NCI-H446 treated with DMSO at 0.1 percent for 48 hours (cell line): ENCODE results near the gene NFKBIL1.
"Not testable (repeated sequence)": the region's sequence is repeated elsewhere in the genome, so short reads cannot be mapped to it uniquely, and the experiment has no call there.

Source experiments
- DNase-seq: peaks from one replicate; lab custom pipeline; 2025; lab: John Stamatoyannopoulos, UW

The NFKBIL1 gene

DNA sequence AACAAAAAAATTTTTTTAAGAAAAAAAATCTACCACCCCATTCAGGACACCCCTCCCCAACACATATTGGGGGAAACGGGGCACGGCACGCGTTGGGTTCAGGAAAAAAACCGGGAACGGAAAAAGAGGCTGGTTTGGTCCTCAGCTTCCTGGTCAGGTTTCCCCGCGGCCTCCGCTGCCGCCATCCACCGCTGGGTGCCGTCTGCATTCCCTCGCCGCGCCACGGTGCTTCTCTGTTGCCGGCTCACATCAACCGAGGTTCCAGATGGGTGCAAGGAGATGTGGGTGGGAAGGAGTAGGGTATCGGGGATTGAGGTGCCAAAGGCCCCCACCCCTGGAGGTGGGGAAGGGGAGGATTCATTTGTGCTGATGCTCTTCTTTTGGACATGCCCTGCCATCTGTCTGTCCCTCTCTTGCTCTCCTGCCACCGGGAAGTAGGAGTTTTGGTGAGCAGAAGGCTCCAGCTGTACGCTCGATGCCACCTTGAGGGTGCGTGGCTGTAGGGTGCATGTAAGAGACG lies 12.8 kb upstream of the NFKBIL1 start:
- DNase-seq = no peak

DNA sequence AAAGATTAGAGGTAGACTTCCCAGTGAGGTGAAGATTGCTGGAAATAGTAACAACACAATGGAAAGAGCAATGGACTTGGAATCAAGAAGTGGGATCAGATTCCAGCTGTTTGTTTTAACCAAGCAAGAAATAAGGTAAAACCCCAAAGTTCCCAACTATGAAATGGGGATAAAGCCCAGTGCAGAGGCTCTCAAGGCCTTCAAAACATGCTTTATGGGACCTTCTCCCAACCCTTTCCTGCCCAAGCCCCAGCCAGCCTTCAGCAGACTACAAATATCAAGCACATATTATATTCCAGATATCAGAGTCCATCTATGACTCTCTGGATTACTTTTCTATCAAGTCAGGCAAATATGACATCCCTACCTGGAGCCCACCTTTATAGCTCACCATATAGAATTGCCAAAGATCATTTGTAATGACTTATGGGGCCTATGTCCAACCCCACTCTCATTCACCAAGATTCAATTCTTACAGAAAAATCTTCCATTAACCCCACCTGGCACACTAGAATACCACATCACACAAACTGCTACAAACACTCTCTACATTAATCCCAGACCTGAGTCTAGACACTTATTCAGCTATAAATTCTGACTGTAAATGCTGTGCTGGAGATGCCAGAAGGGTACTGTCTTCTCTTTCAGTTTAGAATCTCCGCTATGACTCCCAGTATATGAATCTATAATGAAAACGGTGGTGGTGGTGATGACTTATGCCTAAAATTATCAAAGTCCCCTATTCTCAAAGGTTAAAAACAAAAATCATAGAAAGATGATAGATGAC lies 11.7 kb upstream of the NFKBIL1 start:
- no peak for DNase-seq

DNA sequence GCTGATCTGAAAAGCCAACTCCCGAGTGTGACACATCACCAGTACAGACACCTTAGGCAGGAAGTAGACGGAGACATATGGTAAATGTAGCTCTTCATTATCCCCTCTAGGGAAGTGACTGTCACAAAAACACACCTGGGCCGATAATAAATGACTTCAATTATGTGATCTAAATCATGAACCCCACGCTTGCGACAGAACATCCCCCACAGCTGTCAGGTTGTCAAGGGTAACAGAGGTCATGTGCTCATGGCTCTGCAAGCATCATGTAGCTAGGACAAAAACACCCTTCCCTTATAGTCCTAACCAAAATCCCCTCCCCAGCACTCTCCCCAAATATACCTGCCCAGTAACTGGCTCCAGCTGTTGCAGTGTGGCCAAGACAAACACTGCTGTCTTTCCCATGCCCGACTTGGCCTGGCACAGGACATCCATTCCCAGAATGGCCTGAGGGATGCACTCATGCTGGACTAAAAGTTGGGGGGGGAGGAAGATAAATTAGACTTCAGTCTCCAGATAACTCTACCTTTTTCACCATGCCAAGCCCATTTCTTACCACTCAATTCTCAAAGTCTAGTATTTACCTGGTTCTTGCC lies 8.5 kb upstream of the NFKBIL1 start:
- DNase-seq = no peak

DNA sequence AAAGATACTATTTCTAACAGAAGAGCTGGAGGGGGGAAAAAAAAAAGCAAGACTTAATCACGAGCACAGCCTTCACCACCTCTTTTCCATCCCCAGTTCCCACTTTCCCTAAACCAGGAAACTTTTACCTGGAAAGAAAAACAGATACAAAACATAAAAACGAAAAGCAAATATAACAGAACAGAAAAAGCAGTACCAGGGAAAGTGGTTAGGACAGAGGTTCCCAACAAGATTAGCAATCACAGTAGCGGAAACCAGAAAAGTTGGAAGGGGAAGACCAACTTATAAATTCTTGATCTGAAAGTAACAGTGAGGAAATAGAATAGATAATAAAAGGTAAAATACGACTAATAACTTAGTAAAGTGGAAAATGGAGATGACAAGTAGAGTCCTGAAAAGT lies 6.8 kb upstream of the NFKBIL1 start:
- no peak for DNase-seq

DNA sequence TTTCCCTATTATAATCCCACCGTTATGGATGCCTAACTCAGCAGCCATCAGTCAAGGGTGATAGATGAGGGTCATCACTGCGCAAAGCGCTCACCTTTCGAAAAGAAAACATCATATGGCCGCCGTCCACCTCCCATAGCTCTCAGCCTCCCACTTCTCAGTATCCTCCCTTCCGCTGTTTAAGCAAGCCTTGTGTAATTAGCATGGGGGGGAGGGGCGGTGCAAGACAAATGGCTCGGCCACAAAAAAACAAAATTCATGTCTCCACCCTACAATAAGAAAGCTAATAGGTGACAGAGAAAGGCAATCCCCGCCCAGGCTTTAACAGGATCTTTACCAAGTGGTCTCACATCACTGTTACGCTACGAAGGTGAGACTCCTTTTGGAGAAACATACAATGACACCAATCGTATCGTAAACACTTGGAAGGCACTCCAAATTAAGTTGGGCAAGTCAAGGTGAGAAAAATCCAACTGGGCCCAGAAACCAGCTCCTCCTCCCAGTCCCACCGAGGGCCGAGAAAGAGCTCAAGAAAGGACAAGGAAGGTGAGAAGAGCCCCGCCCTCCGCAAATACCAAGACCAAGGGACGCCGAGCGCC lies 6.2 kb upstream of the NFKBIL1 start:
- no peak for DNase-seq

DNA sequence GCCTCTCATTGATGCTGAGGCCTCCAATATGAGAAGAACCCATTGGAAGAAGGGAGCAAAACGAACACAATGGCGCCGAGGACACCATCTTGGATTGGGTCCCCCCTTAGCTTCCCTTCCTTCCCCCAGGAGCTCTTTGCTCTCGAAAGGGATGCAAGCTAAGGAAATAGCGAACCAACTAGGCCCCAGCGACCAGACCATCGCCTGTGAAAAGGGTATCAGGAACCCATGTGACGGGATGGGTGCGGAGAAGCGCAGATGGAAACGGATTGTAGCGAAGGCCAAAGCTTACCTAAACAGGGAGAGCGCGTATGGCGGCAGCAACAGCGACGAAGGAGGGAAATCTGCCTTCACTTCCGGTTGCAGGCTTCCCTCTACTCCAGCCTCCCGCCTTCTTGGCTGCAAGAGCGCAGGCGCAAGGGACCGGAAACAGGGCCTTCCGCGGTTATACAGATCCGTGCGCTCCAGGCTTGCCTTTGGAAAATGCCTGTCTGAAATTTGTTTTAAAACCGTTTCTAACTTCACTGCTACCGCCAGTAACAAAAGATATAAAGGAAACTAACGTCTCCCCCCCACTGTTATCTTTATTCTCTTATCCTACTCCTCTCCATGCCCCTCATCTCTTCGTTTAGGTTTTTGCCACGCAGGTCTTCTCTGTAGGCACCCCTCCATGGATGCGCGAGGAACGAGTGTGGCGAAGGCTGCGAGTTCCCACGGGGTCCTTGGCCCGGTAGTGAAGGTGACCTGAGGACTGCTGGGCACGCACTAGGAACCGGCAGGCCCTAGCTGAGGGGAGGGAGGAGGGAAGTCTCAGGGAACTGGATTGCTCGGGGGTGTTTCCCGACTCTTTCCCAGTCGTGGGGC lies 5.5 kb upstream of the NFKBIL1 start, which contains the start of gene DDX39B:
Gene DDX39B (minus strand): TSS at position 346 of the 864 bp plus-strand sequence. CDS start 1,471 bp downstream, outside the sequence.
- peak; percentile 96 for DNase-seq

DNA sequence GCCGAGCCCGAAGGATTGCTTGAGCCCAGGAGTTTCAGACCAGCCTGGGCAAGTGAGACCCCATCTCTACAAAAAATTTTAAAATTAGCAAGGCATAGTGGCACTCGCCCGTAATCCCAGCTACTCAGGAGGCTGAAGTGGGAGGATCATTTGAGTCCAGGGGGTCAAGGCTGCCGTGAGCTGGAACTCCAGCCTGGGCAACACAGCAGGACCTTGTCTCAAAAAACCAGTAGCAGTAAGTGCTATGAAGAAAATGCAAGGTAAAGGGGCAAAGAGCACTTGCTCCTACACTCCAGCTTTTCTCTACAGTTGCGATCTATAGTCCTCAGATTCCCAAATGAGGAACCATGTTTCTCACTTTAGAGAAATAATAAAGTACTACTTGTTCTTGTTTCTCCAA lies 3.8 kb upstream of the NFKBIL1 start:
- DNase-seq = no peak

DNA sequence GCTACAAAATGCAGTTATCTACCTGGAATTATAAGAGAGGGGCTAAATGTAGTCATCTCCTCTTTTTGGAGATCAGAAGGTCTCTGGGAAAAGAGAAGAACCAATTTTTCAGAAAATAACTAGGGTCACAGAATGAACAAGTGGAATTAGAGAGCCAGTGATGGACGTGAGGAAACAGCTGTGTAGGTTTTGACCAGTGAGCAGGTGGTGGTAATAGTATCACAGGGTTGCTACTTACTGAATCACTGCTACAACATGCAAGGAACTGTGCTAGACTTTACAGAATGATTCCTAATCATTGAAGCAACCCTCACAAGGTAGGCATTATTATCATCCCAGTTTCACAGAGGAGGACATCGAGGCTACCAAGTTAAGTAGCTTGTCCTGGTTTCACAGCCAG lies 2.7 kb upstream of the NFKBIL1 start:
- no peak for DNase-seq

DNA sequence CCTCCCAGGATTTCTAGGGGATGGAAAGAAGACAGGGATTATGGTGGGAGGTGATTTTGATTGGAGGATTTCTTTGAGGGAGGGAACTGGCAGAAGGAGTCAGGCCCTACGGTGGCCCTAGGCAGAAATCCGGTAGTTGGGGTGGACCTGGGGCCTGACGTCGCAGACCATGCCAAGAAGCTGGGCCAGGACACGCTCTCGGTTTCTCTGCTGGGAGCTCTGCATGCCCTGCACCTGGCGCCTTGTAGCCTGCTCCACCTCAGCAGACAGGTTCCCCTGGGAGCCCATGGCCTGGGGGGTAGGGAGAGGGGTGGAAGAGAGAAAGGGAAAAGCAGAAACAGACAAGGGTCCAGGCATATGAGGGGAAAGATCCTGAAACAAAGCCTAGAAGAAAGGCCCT lies 2.1 kb upstream of the NFKBIL1 start:
- DNase-seq = no peak

DNA sequence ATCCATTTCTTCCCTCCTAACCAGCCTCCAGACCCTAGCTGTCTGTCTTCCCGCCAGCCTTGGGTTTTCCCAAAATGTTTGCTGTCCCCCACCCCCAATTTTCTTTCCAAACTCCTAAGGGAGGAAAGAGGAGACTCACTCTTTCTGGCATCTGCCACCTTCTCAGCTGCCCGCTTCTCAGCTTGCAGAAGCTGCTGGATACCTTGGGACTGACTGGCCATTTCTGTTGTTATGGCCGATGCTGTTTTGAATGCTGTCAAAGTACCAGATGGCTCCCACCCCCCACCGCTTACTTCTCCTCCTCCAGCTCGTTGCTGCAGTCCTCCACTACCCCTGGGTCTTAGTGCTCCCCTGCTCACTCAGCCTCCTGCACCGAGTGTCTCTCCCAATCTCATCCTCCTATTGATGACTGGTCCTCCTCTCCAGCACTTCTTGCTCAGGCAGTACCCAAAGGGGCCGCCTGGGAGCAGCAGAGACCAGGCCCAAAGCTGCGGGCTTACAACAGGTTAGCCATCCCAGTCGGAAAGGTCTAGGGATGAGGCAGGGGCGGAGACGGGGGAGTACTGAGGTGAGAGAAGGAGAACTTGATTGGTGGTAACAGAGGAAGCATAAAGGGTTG lies 960 bp upstream of the NFKBIL1 start, which contains the start of gene ATP6V1G2:
Gene ATP6V1G2 (minus strand): TSS at position 270 of the 619 bp plus-strand sequence. CDS start 49 bp downstream, at position 221.
- peak; percentile 96 for DNase-seq

DNA sequence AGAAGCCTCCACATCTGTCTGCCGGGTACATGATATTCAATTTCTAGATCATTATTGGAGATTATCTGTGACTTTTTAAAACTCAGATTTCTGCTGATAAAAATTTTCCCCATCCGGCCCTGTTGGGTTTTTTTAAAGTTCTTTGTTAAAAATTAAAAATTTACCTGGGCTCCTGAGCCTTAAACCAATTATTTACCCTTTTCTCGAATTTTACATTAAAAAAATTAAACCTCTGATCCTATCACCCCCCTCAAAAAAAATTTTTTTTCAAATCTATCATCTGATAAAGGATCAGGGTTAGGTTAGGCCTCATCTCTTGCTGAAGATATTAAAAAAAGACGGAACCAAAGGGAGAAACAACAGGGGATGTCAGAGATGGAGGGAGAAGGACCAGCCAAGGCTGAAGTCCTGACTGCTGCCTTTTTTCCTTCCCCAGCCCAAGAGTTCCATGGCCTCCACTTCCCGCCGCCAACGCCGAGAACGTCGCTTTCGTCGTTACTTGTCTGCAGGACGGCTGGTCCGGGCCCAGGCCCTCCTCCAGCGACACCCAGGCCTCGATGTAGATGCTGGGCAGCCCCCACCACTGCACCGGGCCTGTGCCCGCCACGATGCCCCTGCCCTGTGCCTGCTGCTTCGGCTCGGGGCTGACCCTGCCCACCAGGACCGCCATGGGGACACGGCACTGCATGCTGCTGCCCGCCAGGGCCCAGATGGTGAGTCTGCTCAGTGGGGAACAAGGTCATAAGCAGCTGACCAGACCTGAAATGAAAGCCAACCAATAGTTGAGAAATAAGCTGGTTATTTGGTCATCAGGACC lies 527 bp downstream of the NFKBIL1 start:
- no peak for DNase-seq

DNA sequence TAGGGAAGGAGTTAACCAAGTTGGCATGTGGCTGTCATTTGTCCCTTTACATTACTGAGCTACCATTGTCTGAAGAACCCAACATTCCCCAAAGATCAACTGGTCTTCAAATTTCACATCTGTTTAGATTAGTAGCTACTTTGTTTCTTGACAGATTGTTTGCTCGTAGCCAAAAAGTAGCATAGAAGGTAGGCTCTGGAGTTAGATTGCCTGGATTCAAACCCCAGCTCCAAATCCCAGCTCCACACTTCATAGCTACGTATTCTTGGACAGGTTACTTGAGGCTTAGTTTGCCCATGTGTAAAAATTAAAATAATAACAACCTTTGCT lies 1.1 kb downstream of the NFKBIL1 start:
- no peak for DNase-seq

DNA sequence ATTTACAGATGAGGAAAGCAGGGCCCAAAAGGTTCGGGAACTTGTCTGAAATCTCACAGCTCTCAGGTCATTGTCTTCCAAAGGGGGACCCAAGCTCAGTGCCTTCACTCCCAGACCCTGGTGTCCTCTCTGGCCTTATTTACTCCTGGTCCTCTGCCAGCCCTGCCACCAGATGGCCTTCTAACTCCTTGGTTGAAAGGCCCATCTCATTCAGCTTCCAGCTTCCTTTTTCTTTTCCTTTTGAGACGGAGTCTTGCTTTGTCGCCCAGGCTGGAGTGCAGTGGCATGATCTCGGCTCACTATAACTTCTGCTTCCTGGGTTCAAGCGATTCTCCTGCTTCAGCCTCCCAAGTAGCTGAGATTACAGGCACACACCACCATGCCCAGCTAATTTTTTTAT lies 4.0 kb downstream of the NFKBIL1 start:
- DNase-seq = not testable (repeated sequence)

DNA sequence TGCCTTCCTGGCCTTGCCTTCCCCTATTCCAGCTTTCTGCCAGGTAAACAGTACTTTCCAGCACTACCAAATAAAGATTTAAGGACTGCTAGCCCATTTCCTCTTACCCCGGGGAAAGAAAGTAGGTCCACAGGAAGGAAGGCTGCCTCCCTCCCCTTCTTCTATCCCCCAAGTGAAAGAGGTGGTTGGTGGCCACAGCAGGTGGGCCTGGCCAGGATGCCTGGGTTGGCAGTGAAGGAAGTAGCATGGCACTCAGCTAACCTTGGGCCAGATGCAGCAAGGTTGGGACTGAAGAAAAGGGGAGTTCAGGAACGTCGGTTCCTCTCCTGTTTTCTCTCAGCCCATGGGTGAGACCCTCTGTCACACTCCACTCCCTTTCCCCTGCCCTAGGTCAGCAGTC lies 8.9 kb downstream of the NFKBIL1 start:
- no peak for DNase-seq

DNA sequence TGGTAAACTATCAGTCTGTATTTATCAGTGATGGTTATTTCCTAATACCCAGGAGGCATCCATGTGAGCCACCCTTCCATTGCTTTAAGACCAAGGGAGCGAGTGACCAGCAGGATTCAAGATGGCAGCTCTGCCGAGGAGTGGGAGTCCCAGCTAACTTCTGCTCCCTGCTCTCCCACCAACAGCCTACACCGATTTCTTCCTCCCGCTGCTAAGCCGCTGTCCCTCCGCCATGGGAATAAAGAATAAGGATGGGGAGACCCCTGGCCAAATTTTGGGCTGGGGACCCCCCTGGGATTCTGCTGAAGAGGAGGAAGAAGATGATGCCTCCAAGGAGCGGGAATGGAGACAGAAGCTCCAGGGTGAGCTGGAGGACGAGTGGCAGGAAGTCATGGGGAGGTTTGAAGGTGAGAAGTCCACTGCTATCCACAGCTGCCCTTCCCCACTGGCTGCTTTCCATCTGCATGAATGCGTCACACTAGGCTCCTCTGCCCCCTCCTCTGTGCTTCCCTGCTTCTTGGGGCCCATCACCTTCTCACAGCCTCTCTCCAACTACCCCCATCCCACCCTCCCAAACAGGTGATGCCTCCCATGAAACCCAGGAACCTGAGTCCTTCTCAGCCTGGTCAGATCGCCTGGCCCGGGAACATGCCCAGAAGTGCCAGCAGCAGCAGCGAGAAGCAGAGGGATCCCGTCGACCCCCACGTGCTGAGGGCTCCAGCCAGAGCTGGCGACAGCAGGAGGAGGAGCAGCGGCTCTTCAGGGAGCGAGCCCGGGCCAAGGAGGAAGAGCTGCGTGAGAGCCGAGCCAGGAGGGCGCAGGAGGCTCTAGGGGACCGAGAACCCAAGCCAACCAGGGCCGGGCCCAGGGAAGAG lies 10.3 kb downstream of the NFKBIL1 start:
- DNase-seq = no peak

DNA sequence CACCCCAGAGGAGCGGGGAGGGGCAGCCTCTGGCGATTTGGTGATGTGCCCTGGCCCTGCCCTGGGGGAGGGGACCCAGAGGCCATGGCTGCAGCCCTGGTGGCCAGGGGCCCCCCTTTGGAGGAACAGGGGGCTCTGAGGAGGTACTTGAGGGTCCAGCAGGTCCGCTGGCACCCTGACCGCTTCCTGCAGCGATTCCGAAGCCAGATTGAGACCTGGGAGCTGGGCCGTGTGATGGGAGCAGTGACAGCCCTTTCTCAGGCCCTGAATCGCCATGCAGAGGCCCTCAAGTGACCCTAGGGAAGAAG lies 10.9 kb downstream of the NFKBIL1 start:
- no peak for DNase-seq

DNA sequence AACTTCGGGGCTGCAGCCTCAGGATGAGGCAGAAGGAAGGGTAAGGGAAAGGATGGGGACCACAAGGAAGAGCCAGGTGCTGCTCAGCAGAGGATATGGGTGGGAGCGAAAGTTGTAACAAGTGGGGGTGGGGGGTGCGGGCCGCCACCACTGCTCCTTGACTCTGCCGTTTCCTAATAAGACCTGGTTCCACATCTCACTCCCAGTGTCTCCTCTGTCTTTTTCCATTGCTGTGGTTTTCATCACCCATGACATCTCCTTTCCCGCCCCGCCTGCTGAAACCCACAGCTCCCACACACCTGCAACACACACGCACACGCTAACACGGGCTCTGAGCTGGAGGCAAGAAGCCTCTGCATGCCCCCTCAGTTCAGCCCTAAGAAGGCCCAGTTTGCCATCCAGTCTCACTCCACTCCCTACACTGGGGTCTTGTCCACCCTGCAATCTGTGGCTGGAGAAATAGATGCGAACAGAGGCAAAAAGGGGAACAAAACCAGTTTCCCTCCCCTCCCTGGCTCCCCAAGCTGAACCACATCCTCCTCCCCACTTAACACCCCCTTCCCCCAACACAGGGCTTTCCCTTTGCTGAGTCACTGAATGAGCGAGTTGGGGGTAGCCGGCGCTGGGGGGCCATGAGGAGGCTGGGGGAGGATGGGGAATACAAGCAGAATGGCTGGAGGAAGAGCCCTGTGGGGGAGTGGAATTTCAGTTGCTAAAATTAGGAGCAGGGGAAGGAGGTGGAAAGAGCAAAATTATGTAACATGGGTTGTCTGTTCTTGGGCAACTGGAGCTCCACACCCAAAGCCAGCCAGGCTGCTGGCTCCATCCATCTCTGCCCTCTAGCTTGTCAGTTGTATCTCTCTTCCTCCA lies 11.5 kb downstream of the NFKBIL1 start:
- no peak for DNase-seq

DNA sequence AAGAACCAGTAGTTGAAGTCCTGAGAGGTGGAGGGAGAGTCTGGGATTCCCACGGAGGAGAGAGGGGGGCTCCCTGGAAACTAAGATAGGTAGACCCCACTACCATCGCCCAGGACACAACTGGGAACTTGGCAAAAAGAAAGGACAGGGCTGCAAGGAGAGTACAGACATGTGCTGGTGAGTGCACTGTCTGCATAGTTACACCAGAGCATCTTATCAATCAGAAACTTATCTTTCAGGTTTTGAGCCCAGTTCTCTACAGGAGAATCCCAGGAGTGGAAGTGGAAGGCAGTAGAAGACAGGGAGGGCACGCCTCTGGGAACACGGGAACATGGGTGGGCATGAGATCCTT lies 12.2 kb downstream of the NFKBIL1 start:
- DNase-seq = no peak
